IPS DF 4.7 (cell line): ENCODE data around the gene MPPE1.

Experiments
- DNase-seq: peaks from one replicate; pipeline ENCODE4 v3.0.0-alpha.2; 2013; ENCODE audit warnings: low spot score; ENCODE audit errors: extremely low read depth

The MPPE1 gene

DNA sequence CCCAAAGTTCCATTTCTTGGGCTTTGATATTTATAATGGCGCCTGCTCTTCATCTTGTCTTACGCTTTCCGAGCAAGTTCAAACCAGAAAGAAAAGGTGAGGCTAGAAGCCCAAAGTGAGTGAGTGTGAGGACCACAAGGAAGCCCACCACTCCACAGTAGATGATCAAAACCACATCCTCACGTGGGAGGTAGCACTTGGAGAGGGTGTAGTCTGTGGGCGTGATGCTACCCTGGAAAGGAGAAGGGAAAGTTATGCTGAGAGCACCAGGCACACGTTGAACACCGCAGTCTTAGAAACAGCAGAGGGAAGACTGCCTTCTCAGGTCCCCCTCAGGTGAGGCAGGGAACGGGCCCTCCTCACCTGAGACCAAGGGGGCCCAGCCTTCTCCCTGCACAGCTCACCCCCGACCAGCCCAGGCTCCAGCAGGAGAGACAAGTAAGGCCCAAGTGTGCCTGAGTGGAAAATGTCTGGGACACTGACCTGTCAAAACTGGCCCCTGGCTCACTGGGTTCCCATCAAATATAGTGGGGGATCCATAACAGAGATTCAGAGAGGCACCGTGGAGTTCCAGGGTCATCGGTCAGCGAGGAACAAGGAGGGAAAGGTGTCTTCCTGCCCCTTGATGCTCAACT lies 23.6 kb downstream of the MPPE1 start:
- DNase-seq, result no peak

GRCh38 chr18:11883153-11883552 lies 25.0 kb downstream of the MPPE1 start:
- no peak for DNase-seq

DNA sequence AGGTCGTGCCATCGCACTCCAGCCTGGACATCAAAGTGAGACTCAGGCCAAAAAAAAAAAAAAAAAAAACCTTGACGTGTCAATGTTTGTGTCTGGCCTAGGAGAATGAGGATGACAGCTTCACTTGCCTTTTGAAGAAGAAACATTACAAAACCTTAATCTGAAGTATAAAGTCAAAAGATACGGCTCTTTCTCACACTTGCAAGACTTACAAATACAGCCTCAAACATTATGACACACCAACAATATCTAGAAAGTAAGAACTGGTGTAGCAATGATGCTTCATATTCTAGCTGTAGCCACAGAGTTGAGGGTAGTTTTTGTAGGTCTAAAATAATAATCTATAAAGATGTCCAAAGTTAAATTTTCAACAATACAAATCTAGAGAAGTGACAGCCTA lies 25.5 kb downstream of the MPPE1 start:
- DNase-seq, result no peak

DNA sequence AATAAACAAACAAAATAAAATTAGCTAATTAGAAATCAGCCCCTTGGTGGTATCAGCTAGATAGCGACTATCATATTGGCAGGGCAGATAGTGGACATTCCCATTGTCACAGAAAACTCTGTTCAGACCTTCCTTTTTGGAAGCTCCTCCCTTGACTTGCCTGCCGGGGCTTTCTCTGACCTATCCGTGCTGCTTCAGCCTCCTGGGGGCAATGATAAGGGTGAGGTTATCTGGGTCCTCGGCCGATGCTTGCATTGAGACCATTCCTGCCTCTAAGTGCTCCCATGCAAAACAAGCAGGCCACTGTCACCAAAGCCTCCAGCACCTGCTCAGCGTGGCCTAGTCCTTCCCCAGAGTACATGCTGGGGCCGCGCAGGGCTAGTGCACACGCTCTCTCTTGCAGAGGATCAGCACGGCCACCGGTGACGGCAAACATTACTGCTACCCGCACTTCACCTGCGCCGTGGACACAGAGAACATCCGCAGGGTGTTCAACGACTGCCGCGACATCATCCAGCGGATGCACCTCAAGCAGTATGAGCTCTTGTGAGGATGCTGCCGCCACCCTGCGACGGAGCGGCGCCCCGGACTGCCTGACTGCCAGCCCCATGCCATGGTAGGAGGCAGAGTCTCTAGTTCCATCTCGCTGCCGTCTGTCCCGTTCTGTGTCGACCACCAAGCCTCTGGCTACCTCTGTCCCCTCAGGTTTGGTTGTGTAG lies 27.4 kb downstream of the MPPE1 start:
- no peak for DNase-seq

GRCh38 chr18:11877497-11878135 lies 30.5 kb downstream of the MPPE1 start:
- no peak for DNase-seq

DNA sequence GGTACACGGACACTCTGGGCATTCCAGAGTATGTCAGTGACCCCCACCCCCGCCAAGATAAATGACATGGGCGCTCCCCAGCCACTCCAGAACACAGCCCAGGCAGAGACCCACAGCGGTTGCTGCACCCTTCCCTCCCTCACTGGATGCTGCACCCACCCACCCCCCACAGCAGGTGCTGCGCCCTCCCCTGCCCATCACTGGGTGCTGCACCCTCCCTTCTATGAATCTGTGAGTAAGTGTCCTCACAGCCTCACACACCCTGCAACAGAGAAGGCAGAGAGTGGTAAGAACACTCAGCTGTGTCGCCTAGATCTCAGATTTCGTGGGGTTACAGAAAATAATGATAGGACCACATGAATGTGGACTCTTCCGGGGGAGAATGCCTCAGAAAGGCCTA lies 33.4 kb downstream of the MPPE1 start:
- DNase-seq, result no peak

DNA sequence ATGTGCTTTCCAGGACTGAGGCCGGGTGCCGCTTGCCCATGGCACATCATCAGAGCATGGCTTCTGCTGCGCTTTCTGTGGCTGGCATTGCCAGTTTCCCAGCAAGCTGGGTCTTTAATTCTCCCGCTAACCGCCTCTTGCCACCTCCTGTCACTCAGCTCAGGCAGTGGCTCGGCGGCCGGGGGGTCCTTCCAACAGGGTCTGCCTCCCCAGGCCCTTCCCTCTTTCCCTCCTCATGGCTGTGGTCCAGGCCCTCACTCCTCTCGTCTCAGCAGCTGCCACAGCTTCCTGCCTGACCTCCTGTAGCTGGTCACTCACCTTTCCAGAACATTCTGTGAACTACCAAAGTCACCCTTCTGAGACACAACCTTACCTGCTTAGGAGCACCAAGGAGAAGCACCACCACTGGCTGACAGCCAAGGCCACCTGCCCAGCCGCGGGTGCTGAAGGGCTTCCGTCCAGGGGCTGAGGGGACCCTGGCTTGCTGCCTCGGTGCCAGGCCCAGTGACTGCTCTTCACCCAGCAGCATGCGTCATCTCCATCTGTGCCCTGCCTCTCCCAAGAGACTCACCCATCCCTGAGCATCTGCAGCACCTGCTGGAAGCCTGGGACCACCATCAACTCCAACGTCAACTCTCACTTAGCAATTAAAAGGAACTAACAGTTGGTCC lies 34.3 kb downstream of the MPPE1 start:
- no peak for DNase-seq

GRCh38 chr18:11872479-11873136 lies 35.5 kb downstream of the MPPE1 start:
- DNase-seq, result no peak

- DNase-seq, result no peak
These were observed 36.6 kb downstream of the MPPE1 start for GRCh38 chr18:11871501-11871900.

DNA sequence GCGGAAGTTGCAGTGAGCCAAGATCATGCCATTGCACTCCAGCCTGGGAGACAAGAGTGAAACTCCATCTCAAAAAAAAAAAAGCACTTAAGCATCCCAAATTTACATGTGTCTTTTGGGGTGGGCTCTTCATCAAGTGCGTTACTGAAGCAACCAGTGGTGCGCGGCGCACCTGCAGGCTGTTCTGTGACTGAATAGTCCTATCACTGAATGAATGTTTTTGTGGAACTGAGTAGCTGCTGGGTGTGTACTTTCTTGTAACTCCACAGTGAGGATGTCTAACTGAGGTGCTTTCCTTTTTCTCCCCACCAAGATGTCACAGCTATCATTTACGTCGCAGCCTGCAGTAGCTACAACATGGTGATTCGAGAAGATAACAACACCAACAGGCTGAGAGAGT lies 39.9 kb downstream of the MPPE1 start:
- DNase-seq, result no peak

- no peak for DNase-seq
These were observed 41.4 kb downstream of the MPPE1 start for GRCh38 chr18:11866764-11867163.

GRCh38 chr18:11866329-11866728 lies 41.8 kb downstream of the MPPE1 start:
- no peak for DNase-seq

DNA sequence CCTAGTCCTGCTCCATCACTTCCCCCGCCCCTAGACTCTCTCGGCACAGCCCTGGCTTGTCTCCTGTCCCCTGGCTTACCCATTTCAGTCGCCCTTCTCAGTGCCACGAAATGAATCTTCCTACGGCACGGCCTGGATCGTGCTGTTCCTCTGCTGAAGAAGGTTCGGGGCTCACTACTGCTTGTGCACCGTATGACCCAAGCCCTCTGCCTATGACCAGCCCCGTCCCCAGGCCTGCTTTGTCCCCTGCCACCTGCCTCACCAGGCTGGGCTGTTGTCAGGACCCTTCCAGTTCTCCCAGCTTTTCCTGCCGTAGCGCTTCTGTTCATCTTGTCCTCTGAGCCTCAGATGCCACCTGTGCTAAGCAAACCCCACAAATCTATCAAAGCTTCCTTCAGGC lies 43.0 kb downstream of the MPPE1 start:
- DNase-seq, result no peak

DNA sequence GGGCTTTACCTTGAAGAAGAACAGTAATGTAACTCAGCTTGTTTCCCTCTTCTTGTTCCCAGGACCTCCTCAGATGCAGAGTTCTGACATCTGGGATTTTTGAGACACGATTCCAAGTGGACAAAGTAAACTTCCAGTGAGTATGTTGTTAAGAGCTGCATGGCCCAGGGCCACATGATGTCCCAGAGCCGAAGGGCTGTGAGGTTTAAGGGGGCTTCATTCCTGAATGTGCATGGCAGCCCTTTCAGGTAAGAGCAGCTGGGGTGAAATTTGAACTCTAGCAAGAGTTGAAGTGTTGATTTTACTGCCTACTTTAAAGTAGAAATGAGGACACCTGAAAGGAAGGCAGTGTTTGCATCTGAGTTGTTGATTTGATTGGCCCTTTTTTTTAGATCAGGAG lies 43.6 kb downstream of the MPPE1 start:
- DNase-seq, result no peak

GRCh38 chr18:11862468-11863137 lies 45.5 kb downstream of the MPPE1 start:
- no peak for DNase-seq

GRCh38 chr18:11861583-11862288 lies 46.4 kb downstream of the MPPE1 start:
- no peak for DNase-seq

DNA sequence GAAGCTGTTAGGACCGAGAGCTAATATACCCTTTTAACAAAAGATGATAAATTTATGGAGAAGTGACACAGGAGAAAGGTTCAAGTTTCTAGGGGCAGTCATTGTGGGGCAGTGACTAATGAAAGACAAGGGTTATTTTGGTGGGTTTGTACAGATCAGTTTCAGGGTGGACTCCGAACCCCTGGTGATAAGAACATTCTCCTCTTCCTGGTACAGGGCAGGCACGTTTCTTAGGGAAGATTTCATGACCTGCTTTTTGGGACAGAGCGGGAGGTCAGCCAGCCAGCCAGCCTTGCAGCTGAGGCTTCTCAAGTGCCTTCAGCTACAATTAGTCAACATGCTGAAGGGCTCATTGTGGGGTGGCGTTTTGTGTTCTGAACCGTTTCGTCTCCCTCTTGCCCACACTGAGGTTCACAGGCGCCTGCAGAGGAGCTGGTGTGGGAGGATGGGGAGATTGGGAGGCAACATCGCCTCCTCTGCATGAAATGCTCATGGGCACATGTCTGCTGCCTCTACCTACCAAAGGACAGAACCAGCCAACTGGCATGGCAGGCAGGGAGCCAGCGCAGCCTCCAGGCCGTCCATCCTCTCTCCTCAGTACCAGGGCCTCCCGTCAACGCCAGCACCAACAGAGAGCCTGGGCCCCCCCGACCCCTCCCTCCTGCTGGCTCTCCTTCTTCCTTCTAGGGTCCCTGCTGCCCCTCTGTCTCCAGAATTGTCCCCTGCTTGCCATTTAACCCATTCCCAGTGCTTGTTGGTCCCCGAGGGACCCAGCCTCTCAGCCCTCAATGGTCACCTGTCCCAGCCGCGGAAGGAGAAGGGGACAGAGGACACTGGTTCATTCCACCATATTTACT lies 47.3 kb downstream of the MPPE1 start:
- no peak for DNase-seq

- no peak for DNase-seq
These were observed 48.2 kb downstream of the MPPE1 start for GRCh38 chr18:11859903-11860407.

DNA sequence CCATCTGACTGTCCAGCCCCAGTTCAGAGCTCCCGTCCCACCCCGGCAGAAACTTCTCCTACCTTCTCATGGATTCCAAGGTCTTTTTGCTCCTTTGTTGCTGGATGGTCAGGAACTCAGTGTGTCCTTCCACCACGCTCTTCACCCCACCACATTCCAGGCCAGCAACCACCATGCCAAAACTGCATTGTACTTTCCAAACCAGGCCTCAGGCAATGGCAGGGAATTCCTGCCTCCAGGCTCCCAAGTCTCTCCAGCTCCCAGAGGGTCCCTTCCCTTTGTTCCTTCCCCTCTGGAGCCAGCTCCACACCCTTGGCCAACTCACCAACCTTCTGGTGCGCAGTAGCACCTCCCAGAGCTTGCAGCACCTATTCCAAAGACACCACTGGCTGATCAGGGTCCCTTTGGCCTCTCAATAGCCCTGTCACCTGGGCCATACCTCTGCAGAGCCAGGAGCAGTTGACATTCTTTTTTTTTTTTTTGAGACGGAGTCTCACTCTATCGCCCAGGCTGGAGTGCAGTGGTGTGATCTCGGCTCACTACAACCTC lies 48.8 kb downstream of the MPPE1 start:
- no peak for DNase-seq
